K562 (cell line): Measurements from ENCODE around the gene PES1.

Source experiments
- BRD9 ChIP-seq: fragments of 450-650 bp; IDR thresholded peaks from 2 replicates; pipeline ENCODE4 v1.6.1; 2018; ENCODE audit warnings: low read depth; ENCODE audit not compliant: partially characterized antibody
- CTCF ChIP-seq, 3 experiments: IDR thresholded peaks in 2 of 3; conservative IDR thresholded peaks in 1 of 3; 2 replicates each; pipeline ENCODE4 v1.5.1; 2011 to 2012; ENCODE audit warnings: low read length in 3 of 3, mild to moderate bottlenecking in 3 of 3, control low read depth in 2 of 3, improper control_type of control experiment in 1 of 3, inconsistent platforms in 1 of 3, low read depth in 1 of 3, mixed read lengths in 1 of 3, moderate library complexity in 1 of 3; ENCODE audit not compliant: insufficient read depth in 2 of 3
- POLR2A ChIP-seq: fragments of 450-650 bp; conservative IDR thresholded peaks from 2 replicates; pipeline ENCODE4 v1.6.1; 2016

GRCh38 chr22:30591588-30592359 is at the start of gene PES1:
- TF ChIP-seq POLR2A (peak; percentile 66; the same call in 1 of the 2 replicates), CTCF (IDR thresholded peaks at IDR 0.05 in 2 of 3, conservative IDR thresholded peaks at IDR 0.05 in 1 of 3; ENCODE audit: insufficient read depth in 2 of 3, low read depth in 1 of 3, low read length in 3 of 3) (no peak), BRD9 (no peak)
